Measurements from ENCODE around the gene PPP2R5D.

PPP2R5D gene

DNA sequence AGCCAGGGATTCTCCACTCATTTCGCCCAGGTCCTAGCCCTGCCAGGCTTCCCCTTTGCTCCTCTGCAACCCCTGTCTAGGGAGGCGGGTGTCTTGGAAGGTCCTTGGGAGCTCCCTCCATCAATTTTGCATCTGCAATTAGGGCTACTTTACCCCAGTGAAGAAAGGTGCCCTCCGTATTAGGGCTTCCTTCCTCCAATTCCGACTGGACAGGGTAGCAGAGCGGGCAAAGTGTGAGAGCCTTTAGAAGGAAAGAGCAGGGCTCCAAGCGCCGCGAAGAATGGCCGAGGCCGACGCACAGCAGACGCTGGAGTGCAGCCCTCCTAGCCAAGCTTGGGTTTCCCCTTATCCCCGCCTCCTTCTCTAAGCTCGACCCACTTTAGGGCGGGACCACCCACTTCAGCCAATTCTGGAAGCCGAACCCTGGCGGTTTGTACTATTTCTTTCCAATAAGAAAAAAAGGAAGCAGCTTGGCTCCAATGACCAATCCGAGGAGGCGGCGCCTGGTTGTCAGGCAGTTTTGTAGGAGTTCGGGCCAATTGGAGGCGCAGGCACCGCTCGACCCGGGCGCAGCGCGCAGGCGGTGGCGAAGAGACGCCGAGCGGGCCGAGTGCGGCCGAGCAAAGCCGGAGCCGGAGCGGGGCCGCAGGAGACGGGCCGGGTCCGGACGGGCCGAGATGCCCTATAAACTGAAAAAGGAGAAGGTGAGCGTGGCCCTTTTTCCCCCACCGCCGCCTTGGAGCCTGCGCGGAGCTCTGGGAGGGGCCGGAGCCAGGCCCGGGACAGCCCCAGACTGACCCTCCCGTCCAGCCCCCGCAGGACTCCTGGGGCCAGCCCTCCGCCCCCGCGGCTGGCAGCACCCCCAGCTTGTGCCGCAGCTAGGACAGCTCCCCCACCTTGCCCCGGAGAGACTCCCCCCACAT lies at the start of gene PPP2R5D:
Gene PPP2R5D (plus strand): TSS at position 570 of the 923 bp plus-strand sequence. CDS start 108 bp downstream, at position 678.
- Histone ChIP-seq H3K9ac (ENCODE audit: low read length) (peak within 1 kb of the TSS; percentile 93), H3K27ac (ENCODE audit: low read length) (peak within 1 kb of the TSS; percentile 40), H3K4me2 (ENCODE audit: low read length) (peak within 1 kb of the TSS; percentile 97), H3K79me2 (ENCODE audit: low read length) (peaks cover 23% of the 10 kb centered on the region), H3K4me1 (ENCODE audit: low read length) (peaks cover 16% of the 10 kb centered on the region), H3K27me3 (ENCODE audit: low read depth, low read length) (no peaks in the 10 kb centered on the region), H3K36me3 (replicated peaks; ENCODE audit: low read depth, low read length) (peaks cover 18% of the 10 kb centered on the region), H2AFZ (ENCODE audit: low read depth, low read length) (peak within 1 kb of the TSS; percentile 90), H3K9me3 (ENCODE audit: insufficient read depth, low read length) (no peaks in the 10 kb centered on the region), H3K4me3 (ENCODE audit: low read length) (peak within 1 kb of the TSS; percentile 90), H4K20me1 (ENCODE audit: insufficient read depth, low read length) (0 out of 2 replicates have a peak, but pooled peaks cover 4% of the 10 kb centered on the region)
- TF ChIP-seq EZH2phosphoT487 (IDR thresholded peaks at IDR 0.05; ENCODE audit: low read depth): no peak
- TF ChIP-seq, protein P1, sequence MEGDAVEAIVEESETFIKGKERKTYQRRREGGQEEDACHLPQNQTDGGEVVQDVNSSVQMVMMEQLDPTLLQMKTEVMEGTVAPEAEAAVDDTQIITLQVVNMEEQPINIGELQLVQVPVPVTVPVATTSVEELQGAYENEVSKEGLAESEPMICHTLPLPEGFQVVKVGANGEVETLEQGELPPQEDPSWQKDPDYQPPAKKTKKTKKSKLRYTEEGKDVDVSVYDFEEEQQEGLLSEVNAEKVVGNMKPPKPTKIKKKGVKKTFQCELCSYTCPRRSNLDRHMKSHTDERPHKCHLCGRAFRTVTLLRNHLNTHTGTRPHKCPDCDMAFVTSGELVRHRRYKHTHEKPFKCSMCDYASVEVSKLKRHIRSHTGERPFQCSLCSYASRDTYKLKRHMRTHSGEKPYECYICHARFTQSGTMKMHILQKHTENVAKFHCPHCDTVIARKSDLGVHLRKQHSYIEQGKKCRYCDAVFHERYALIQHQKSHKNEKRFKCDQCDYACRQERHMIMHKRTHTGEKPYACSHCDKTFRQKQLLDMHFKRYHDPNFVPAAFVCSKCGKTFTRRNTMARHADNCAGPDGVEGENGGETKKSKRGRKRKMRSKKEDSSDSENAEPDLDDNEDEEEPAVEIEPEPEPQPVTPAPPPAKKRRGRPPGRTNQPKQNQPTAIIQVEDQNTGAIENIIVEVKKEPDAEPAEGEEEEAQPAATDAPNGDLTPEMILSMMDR (IDR thresholded peaks at IDR 0.05; ENCODE audit: low read depth, low read length): no peak

DNA sequence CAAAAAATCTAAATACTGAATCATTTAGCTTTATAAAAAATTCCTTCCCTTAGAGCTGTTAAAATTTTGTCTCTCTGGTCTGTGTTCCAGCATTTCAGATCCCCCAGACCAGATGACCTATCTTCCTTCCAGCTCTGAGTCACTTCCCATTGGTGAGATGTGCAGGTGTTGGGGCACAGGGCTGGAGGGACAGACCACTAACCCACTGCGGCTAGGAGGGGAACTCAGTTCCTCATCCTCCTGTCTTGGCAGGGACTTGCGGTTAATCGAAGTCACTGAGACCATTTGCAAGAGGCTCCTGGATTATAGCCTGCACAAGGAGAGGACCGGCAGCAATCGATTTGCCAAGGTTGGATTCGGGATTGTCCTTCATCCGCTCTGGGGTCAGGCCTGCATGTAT lies 49.0 kb upstream of the PPP2R5D start:
- H2AFZ ChIP-seq (ENCODE audit: low read depth, low read length): no peak overlapping the region
- H3K4me2 ChIP-seq (ENCODE audit: low read length): peak overlapping the region; percentile 11
- 0 out of 2 replicates have a peak overlapping the region, but pooled peaks have one; percentile 7 for H3K4me3 ChIP-seq (ENCODE audit: low read length)
- H3K36me3 ChIP-seq (replicated peaks; ENCODE audit: low read depth, low read length): peaks cover 86% of the 10 kb centered on the region
- peaks cover 89% of the 10 kb centered on the region for H4K20me1 ChIP-seq (ENCODE audit: insufficient read depth, low read length)
- H3K79me2 ChIP-seq (ENCODE audit: low read length): peaks cover 90% of the 10 kb centered on the region
- no peaks in the 10 kb centered on the region for H3K27me3 ChIP-seq (ENCODE audit: low read depth, low read length)
- TF ChIP-seq, protein P1 (IDR thresholded peaks at IDR 0.05; ENCODE audit: low read depth, low read length): no peak
- no peak for TF ChIP-seq EZH2phosphoT487 (IDR thresholded peaks at IDR 0.05; ENCODE audit: low read depth)
- no peaks in the 10 kb centered on the region for H3K9me3 ChIP-seq (ENCODE audit: insufficient read depth, low read length)
- peaks cover 62% of the 10 kb centered on the region for H3K4me1 ChIP-seq (ENCODE audit: low read length)
- H3K27ac ChIP-seq (ENCODE audit: low read length): peak overlapping the region; percentile 27
- H3K9ac ChIP-seq (ENCODE audit: low read length): no peak overlapping the region

GRCh38 chr6:42936398-42936797 lies 48.0 kb upstream of the PPP2R5D start:
- Histone ChIP-seq H3K4me3 (ENCODE audit: low read length) (no peak overlapping the region), H4K20me1 (ENCODE audit: insufficient read depth, low read length) (peaks cover 79% of the 10 kb centered on the region), H3K9ac (ENCODE audit: low read length) (no peak overlapping the region), H3K27me3 (ENCODE audit: low read depth, low read length) (no peaks in the 10 kb centered on the region), H3K4me2 (ENCODE audit: low read length) (no peak overlapping the region), H3K79me2 (ENCODE audit: low read length) (peaks cover 80% of the 10 kb centered on the region), H3K36me3 (replicated peaks; ENCODE audit: low read depth, low read length) (peaks cover 85% of the 10 kb centered on the region), H3K9me3 (ENCODE audit: insufficient read depth, low read length) (no peaks in the 10 kb centered on the region), H3K4me1 (ENCODE audit: low read length) (peaks cover 51% of the 10 kb centered on the region), H2AFZ (ENCODE audit: low read depth, low read length) (no peak overlapping the region), H3K27ac (ENCODE audit: low read length) (no peak overlapping the region)
- TF ChIP-seq, protein P1 (IDR thresholded peaks at IDR 0.05; ENCODE audit: low read depth, low read length): no peak
- TF ChIP-seq EZH2phosphoT487 (IDR thresholded peaks at IDR 0.05; ENCODE audit: low read depth): no peak
